DND-41 (cell line): ENCODE data around the gene DCPS.
"Not testable (repeated sequence)": the region's sequence is repeated elsewhere in the genome, so short reads cannot be mapped to it uniquely, and the experiment has no call there.

Experiments used
- EZH2 ChIP-seq: IDR thresholded peaks from 3 replicates; pipeline ENCODE4 v1.6.1; 2012; ENCODE audit warnings: borderline replicate concordance, low read depth, mild to moderate bottlenecking, moderate library complexity, low read length, inconsistent platforms; ENCODE audit not compliant: severe bottlenecking
- TF ChIP-seq, protein P1 (sequence below): IDR thresholded peaks from 2 replicates; pipeline ENCODE4 v1.5.1; 2012; ENCODE audit warnings: borderline replicate concordance, low read length, moderate library complexity, mild to moderate bottlenecking; ENCODE audit not compliant: poor library complexity, severe bottlenecking; ENCODE audit errors: extremely low read depth

DNA sequence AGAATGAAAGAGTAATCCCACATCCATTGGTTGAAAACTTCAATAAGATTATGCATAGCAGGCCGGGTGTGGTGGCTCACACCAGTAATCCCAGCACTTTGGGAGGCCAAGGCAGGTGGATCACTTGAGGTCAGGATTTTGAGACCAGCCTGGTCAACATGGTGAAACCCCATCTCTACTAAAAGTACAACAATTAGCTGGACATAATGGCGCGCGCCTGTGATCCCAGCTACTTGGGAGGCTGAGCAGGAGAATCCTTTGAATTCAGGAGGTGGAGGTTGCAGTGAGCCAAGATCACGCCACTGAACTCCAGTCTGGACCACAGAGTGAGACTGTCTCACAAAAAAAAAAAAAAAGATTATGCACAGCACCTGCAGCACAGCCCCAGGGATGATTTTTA lies 63.9 kb downstream of the DCPS start:
- TF ChIP-seq, protein P1, sequence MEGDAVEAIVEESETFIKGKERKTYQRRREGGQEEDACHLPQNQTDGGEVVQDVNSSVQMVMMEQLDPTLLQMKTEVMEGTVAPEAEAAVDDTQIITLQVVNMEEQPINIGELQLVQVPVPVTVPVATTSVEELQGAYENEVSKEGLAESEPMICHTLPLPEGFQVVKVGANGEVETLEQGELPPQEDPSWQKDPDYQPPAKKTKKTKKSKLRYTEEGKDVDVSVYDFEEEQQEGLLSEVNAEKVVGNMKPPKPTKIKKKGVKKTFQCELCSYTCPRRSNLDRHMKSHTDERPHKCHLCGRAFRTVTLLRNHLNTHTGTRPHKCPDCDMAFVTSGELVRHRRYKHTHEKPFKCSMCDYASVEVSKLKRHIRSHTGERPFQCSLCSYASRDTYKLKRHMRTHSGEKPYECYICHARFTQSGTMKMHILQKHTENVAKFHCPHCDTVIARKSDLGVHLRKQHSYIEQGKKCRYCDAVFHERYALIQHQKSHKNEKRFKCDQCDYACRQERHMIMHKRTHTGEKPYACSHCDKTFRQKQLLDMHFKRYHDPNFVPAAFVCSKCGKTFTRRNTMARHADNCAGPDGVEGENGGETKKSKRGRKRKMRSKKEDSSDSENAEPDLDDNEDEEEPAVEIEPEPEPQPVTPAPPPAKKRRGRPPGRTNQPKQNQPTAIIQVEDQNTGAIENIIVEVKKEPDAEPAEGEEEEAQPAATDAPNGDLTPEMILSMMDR: not testable (repeated sequence)
- not testable (repeated sequence) for TF ChIP-seq EZH2
